ENCODE data around the gene SCFD2.

DNA sequence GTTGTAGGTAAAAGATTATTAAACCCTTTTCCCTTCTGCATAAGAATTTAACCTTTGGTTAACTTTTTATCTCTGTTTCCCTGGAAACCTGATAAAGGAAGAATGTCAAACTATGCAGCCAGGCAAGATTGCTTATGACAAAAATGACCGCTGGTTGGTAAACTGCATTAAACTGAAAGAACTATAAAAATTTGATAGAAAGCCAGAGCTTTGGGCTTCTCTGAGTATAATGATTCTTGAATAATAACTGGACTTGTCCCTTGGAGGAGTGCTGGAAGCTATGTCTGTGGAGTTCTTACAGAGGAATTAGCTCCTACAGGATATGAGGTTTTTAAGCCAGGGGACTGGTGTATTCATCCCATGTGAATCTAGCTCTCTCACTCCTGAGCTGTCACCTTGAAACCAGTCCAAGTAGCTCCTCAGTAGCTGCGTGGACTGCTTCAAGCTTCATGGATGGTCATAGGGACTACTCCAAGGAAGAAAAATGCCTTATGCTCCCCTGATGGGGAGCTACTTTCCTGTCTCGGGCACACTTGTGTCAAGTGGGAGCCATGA lies 451.7 kb downstream of the SCFD2 start:
- TF ChIP-seq, protein P1, sequence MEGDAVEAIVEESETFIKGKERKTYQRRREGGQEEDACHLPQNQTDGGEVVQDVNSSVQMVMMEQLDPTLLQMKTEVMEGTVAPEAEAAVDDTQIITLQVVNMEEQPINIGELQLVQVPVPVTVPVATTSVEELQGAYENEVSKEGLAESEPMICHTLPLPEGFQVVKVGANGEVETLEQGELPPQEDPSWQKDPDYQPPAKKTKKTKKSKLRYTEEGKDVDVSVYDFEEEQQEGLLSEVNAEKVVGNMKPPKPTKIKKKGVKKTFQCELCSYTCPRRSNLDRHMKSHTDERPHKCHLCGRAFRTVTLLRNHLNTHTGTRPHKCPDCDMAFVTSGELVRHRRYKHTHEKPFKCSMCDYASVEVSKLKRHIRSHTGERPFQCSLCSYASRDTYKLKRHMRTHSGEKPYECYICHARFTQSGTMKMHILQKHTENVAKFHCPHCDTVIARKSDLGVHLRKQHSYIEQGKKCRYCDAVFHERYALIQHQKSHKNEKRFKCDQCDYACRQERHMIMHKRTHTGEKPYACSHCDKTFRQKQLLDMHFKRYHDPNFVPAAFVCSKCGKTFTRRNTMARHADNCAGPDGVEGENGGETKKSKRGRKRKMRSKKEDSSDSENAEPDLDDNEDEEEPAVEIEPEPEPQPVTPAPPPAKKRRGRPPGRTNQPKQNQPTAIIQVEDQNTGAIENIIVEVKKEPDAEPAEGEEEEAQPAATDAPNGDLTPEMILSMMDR (IDR thresholded peaks at IDR 0.05; ENCODE audit: insufficient read depth, low read depth, low read length): no peak
- no peak for TF ChIP-seq EZH2 (IDR thresholded peaks at IDR 0.05; ENCODE audit: insufficient read depth, low read length)

All from astrocyte (in vitro differentiated cells and primary cell).